HepG2 (cell line): ENCODE measurements around the gene MYO18A. TPM values are rescaled to one million over a fixed set of nuclear protein-coding genes. Genes with fewer than 3 reads are reported as not detected.
A peak's percentile ranks its signal among the peaks of the same experiment; 100 is the strongest.

Source experiments
- ETV6 ChIP-seq: sonication (generic); formaldehyde crosslinking; conservative IDR thresholded peaks from 2 replicates; pipeline ENCODE4 v1.4.0; 2020; ENCODE audit warnings: missing genetic modification reagents
- HBP1 ChIP-seq: IDR thresholded peaks from 2 replicates; pipeline ENCODE4 v1.6.1; 2016; ENCODE audit warnings: low read depth, control low read depth
- HIC2 ChIP-seq: sonication (generic); formaldehyde crosslinking; IDR thresholded peaks from 2 replicates; pipeline ENCODE4 v1.9.0; 2022; ENCODE audit warnings: low read depth, missing genetic modification reagents
- HNRNPL ChIP-seq: fragments of 200-400 bp; formaldehyde crosslinking; IDR thresholded peaks from 2 replicates; pipeline ENCODE4 v1.6.1; 2017; ENCODE audit warnings: mild to moderate bottlenecking, low read depth, low read length
- KDM5B ChIP-seq: sonication (generic); formaldehyde crosslinking; IDR thresholded peaks from 2 replicates; pipeline ENCODE4 v1.4.0; 2020; ENCODE audit warnings: missing genetic modification reagents, mild to moderate bottlenecking, borderline replicate concordance
- MYNN ChIP-seq: sonication (generic); formaldehyde crosslinking; IDR thresholded peaks from 2 replicates; pipeline ENCODE4 v1.4.0; 2020; ENCODE audit warnings: mild to moderate bottlenecking, low read depth, missing genetic modification reagents
- RBAK ChIP-seq: sonication (generic); formaldehyde crosslinking; IDR thresholded peaks from 2 replicates; pipeline ENCODE4 v1.5.1; 2020; ENCODE audit warnings: mild to moderate bottlenecking, missing genetic modification reagents
- SAFB2 ChIP-seq: sonication (generic); formaldehyde crosslinking; IDR thresholded peaks from 2 replicates; pipeline ENCODE4 v1.5.1; 2020; ENCODE audit warnings: missing genetic modification reagents, low read depth, mild to moderate bottlenecking, borderline replicate concordance
- ZFP36 ChIP-seq: fragments of 150-350 bp; IDR thresholded peaks from 2 replicates; pipeline ENCODE4 v1.6.1; 2018; ENCODE audit warnings: borderline replicate concordance, low read length, low read depth; ENCODE audit not compliant: partially characterized antibody
- ZMAT3 ChIP-seq: sonication (generic); formaldehyde crosslinking; conservative IDR thresholded peaks from 2 replicates; pipeline ENCODE4 v1.7.0; 2021; ENCODE audit warnings: missing genetic modification reagents
- ZMAT5 ChIP-seq: sonication (generic); formaldehyde crosslinking; IDR thresholded peaks from 2 replicates; pipeline ENCODE4 v1.5.0; 2020; ENCODE audit warnings: mild to moderate bottlenecking, low read depth, missing genetic modification reagents, borderline replicate concordance
- ZNF251 ChIP-seq: sonication (generic); formaldehyde crosslinking; IDR thresholded peaks from 2 replicates; pipeline ENCODE4 v1.9.0; 2021; ENCODE audit warnings: mild to moderate bottlenecking, missing genetic modification reagents
- ZNF496 ChIP-seq: sonication (generic); formaldehyde crosslinking; IDR thresholded peaks from 2 replicates; pipeline ENCODE4 v1.8.1; 2023; ENCODE audit warnings: mild to moderate bottlenecking, moderate library complexity, missing genetic modification reagents; ENCODE audit not compliant: insufficient replicate concordance
- ZNF543 ChIP-seq: sonication (generic); formaldehyde crosslinking; IDR thresholded peaks from 2 replicates; pipeline ENCODE4 v1.4.0; 2020; ENCODE audit warnings: mild to moderate bottlenecking, missing genetic modification reagents
- ZNF598 ChIP-seq: sonication (generic); formaldehyde crosslinking; IDR thresholded peaks from 2 replicates; pipeline ENCODE4 v1.5.1; 2020; ENCODE audit warnings: mild to moderate bottlenecking, missing genetic modification reagents, borderline replicate concordance
- ZNF639 ChIP-seq: conservative IDR thresholded peaks from 2 replicates; pipeline ENCODE4 v1.6.1; 2018; ENCODE audit warnings: missing genetic modification reagents
- ZNF652 ChIP-seq: IDR thresholded peaks from 2 replicates; pipeline ENCODE4 v1.6.1; 2016; ENCODE audit warnings: low read depth, borderline replicate concordance
- ZNF7 ChIP-seq: IDR thresholded peaks from 2 replicates; pipeline ENCODE4 v1.6.1; 2016; ENCODE audit warnings: missing biosample characterization, missing genetic modification reagents
- ZNF788 ChIP-seq: sonication (generic); formaldehyde crosslinking; IDR thresholded peaks from 2 replicates; pipeline ENCODE4 v1.5.0; 2020; ENCODE audit warnings: mild to moderate bottlenecking, missing genetic modification reagents, borderline replicate concordance
- ZNF800 ChIP-seq: sonication (generic); formaldehyde crosslinking; IDR thresholded peaks from 2 replicates; pipeline ENCODE4 v1.4.0; 2020; ENCODE audit warnings: missing genetic modification reagents
- ZNF891 ChIP-seq: sonication (generic); formaldehyde crosslinking; IDR thresholded peaks from 2 replicates; pipeline ENCODE4 v1.5.0; 2020; ENCODE audit warnings: mild to moderate bottlenecking, missing genetic modification reagents
- polyA plus RNA-seq, 8 experiments: library from polyadenylated mRNA; depleted of rRNA in 3 of 8; stranded (reverse) in 7 of 8; unstranded in 1 of 8; fragments of >200 nt; fragmentation: Illumina TruSeq in 4 of 8; extraction: Trizol in 4 of 8; gene quantifications; 2 replicates each; pipeline versions ENCODE4 v1.2.1 to v1.2.3, GENCODE V29; 2011 to 2016; ENCODE audit warnings: low read depth in 4 of 8, missing spikeins in 1 of 8, mixed read lengths in 1 of 8; ENCODE audit not compliant: insufficient read depth in 1 of 8
- total RNA-seq, 5 experiments: library from RNA; depleted of rRNA; stranded (reverse); fragments of >200 nt; fragmentation: Illumina TruSeq; extraction: Trizol; gene quantifications; 2 replicates each; pipeline ENCODE4 v1.2.3, GENCODE V29; 2016; ENCODE audit warnings: low read depth in 1 of 5

MYO18A gene
- total and polyA plus RNA-seq, 2 of the 13 experiments (the other 11 are each of a cell fraction or from before 2014, with no cell fraction given), result 16.8 to 24.8 TPM

- TF ChIP-seq HBP1 (CRISPR knock-in tag) (no peak), ZMAT3 (CRISPR knock-in tag) (0 out of 2 replicates have a peak, but pooled peaks have one; percentile 42), ZFP36 (no peak), ZNF639 (CRISPR knock-in tag) (no peak; the same call in 1 of the 2 replicates), ZNF800 (CRISPR knock-in tag) (no peak), HIC2 (CRISPR knock-in tag) (peak; percentile 86), RBAK (CRISPR knock-in tag) (no peak), ZNF7 (CRISPR knock-in tag) (no peak), MYNN (no peak), ZNF891 (CRISPR knock-in tag) (no peak), ZNF598 (CRISPR knock-in tag) (no peak), ZMAT5 (no peak), ZNF496 (CRISPR knock-in tag) (no peak), SAFB2 (no peak), ZNF251 (CRISPR knock-in tag) (no peak), HNRNPL (peak; percentile 95), ETV6 (CRISPR knock-in tag) (no peak), KDM5B (CRISPR knock-in tag) (0 out of 2 replicates have a peak, but pooled peaks have one; percentile 62), ZNF788 (CRISPR knock-in tag) (0 out of 2 replicates have a peak, but pooled peaks have one; percentile 26), ZNF543 (CRISPR knock-in tag) (peak; percentile 91), ZNF652 (CRISPR knock-in tag) (peak; percentile 78)
Measured at GRCh38 chr17:29179232-29180033, 765 bp downstream of the MYO18A start (continued).
